DMS79 treated with DMSO at 0.1 percent for 48 hours (cell line): ENCODE data around the gene RNF141.

Experiments
- DNase-seq: peaks from one replicate; lab custom pipeline; 2025; lab: John Stamatoyannopoulos, UW

Gene RNF141, protein sequence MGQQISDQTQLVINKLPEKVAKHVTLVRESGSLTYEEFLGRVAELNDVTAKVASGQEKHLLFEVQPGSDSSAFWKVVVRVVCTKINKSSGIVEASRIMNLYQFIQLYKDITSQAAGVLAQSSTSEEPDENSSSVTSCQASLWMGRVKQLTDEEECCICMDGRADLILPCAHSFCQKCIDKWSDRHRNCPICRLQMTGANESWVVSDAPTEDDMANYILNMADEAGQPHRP

GRCh38 chr11:10540915-10541560 lies at the start of gene RNF141:
Gene RNF141, minus strand, starts transcription at chr11:10541187. Its CDS starts 7,029 bp downstream, at chr11:10534158.
- peak; percentile 95 for DNase-seq

DNA sequence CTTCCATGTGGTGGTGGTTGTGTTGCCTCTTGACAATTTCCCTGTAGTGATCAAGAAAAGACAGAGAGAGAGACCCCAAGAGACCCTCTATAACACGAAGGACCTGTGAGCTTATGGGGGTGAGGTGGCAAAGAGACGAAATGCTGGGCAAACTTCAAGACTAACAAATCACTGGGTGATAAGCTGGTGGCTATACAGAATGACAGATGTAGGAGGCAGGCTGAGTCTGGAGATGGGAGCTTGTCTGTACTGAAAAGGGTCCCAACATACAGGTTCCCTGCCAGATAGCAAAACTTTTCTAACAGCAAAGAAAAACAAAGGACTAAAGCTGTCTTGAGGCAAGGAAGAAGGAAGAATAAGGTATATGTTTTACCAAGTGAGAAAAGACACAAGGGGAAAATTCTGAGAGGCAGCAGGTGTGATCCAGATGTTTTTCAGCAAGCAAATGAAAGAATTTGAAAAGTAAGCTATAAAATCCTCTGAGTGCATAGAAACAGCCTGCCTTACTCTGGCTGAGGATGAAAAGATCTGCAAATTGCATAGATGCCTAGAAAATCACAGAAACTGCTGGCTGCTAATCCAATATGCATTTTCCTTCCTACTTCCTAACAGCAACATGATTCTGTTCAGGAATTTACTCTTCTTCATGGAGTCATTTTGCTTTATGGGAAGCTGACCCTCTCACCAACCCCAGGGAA lies 49.4 kb upstream of the RNF141 start:
- no peak for DNase-seq

- DNase-seq, result no peak
Observed at GRCh38 chr11:10588904-10589303, 47.9 kb upstream of the RNF141 start.

DNA sequence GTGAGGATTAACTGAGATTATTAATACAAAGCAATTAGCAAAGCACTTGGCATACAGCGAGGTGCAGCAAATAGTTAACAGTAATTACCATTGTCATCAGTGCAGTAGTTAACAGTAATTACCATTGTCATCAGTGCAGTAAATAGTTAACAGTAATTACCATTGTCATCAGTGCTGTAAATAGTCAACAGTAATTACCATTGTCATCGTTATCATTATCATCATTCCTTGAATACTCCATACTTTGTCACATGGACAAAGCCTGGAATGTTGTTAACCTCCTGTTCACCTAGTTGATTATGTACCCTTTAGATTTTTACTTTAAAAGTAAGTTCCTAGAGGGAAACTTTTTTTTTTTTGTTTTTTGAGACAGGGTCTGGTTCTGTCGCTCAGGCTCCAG lies 47.0 kb upstream of the RNF141 start:
- no peak for DNase-seq

GRCh38 chr11:10587388-10587787 lies 46.4 kb upstream of the RNF141 start:
- no peak for DNase-seq

DNA sequence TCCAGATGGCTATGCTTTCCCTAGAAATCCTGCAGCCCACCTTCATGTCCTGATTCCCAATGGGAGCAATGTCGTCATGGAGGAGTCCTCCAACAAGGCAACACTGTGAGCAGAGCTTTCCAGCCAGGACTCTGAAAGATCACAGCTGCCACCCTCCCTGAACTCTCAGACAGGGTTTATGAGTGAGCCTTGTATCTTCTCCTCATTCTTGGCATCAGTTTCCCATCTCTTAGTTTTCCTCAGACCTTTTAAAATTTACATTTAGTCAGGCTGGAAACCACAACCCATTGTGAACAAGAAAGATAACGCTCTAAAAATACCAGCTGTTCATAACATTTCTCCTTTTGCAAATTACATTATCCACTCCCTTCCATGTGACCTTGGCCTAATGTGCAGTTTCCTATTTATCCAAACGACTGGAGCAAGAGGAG lies 43.1 kb upstream of the RNF141 start:
- DNase-seq, result no peak

DNA sequence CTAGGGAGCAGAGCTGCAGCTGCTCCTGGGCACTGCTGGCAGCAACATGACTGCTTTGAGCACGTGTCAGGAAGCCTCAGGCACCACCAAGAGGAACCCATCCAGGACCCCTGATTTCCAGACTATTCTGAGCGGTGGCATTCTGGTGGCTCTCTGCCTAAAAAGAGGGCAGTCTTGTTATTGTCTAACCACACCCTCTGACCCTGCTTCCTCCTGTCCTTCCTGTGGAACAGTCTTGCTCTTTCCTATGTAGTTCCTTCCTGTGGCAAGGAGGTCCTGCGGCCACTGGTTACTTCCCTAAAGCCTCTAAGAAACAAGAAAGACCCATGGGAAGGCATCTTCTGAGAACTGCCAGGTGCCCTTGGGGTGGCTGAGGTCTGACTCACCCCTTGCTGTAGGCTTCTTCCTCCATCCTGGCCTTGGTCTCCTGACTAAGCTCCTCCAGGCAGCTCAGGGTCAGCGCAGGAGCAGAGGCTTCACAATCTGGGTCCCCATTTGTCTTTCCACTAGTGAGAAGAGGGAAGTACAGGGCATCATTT lies 40.6 kb upstream of the RNF141 start:
- no peak for DNase-seq

DNA sequence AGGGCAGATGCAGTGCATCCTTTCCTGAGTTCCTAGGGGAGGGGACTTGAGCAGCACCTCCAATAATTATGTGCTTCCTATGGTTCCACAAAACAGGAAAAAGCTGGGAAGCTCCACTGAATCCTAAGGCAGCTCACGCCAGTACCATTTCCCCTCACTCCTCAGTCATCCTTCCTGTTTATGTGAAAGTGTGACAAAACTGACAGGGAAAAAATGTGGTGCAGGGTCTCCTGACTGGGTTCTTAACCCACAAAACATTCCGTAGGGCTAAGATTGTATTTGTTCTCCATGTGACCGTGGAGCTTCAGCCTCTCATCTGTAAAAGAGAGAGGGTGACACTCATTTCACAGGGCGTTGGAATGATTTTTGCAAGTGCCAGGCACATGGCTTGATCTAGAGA lies 39.6 kb upstream of the RNF141 start:
- no peak for DNase-seq

DNA sequence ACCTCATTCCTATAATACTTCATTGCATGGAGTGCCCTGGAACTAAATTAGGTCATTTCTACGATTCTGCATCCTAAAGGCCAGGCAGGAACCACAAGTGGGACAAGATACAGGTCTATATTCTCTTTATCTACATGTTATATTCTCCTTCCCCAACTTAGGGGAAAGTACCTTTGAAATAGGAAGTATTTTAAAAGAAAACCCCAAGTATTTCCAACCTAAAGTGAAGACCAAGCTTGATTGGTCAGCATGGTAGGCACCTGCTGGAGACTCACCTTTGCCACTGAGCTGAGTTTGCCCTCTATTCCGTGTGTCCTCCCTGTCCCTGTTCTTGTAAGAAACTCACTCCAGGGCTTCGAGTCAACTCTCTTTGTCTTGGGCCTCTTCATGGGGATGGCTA lies 38.7 kb upstream of the RNF141 start:
- DNase-seq, result no peak

- DNase-seq, result no peak
Observed at GRCh38 chr11:10576035-10576398, 35.0 kb upstream of the RNF141 start.

DNA sequence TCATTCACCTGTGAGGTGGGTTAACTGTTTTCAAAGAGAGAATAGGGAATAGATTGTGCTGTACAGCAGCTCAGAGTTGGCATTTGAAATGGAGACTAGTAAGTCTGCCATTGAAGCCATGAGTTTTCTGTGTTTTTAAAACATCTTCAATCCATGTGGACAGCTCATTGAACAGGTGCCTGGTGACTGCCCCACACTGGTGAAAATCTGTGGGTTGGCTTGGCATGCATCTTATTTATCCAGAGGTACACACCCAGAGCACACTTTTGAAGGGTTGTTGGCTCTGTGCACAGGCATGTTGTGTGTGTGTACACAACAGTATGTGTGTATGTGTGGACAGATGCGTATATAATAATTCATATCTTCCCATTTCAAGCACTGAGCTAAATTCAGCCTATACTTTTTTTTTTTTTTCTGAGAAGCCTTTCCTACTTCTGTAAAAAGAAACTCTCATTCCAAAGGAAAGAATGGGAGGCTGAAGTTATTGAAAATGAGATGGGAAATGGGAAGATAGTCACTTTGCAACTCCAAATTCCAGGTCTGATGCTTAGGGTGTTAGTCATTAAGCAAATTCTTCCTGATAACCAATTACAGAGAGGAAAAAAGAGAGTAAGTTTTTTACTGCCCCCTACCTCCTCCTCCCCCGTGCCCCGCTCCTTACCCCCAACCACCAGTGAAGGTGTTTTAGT lies 34.5 kb upstream of the RNF141 start:
- no peak for DNase-seq

- DNase-seq, result no peak
Observed at GRCh38 chr11:10573556-10573955, 32.6 kb upstream of the RNF141 start.

GRCh38 chr11:10573028-10573427 lies 32.0 kb upstream of the RNF141 start:
- no peak for DNase-seq

- DNase-seq, result no peak
Observed at GRCh38 chr11:10572533-10572932, 31.5 kb upstream of the RNF141 start.

GRCh38 chr11:10568486-10568941 lies 27.5 kb upstream of the RNF141 start, which contains the start of gene LYVE1:
Gene LYVE1, minus strand, starts transcription at chr11:10568665. Its CDS starts 133 bp downstream, at chr11:10568532.
- no peak for DNase-seq

- no peak for DNase-seq
Observed at GRCh38 chr11:10567446-10567845, 26.5 kb upstream of the RNF141 start.

DNA sequence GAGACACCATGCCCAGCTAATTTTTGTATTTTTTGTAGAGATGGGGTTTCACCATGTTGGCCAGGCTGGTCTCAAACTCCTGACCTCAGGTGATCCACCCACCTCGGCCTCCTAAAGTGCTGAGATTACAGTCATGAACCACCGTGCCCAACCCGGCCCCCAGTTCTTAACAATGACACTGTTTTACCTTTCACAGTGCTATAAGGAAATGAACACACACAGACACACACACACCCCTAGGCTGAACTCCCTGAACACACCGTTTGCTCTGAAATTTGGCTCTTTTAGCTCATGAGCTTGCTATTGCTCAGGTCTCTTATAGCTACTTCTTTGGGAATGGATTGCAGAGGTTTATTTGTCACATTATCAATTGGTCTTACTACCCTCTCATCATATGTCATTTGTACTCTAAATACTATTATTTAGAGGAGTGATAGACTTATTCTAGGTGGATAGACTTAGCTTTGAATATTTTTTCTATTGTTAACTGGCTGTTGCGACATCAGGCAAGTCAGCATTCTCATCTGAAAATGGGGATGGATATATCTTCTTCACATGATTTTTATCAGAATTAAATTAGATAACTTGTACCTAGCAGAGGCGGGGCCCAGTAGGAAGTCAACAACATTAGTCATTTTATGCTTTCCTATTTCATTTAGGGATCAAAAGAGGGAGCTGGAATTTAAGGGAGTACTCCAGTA lies 25.4 kb upstream of the RNF141 start:
- DNase-seq, result no peak

DNA sequence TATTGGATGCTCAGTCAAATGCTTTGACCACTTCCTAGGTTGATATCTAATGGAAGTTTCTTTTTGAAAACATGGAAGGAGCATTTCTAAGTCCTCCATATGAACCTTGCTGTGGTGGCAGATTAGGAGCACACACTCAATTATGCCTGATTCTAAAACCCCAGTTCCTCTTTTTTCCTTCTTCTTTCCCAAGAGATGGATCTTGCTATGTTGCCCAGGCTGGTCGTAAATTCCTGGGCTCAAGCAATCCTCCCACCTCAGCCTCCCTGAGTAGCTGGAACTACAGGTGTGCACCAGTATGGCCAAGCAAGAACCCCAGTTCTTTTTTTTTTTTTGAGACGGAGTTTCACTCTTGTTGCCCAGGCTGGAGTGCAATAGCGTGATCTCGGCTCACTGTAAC lies 24.5 kb upstream of the RNF141 start:
- no peak for DNase-seq

- no peak for DNase-seq
Observed at GRCh38 chr11:10564696-10565318, 23.8 kb upstream of the RNF141 start.

DNA sequence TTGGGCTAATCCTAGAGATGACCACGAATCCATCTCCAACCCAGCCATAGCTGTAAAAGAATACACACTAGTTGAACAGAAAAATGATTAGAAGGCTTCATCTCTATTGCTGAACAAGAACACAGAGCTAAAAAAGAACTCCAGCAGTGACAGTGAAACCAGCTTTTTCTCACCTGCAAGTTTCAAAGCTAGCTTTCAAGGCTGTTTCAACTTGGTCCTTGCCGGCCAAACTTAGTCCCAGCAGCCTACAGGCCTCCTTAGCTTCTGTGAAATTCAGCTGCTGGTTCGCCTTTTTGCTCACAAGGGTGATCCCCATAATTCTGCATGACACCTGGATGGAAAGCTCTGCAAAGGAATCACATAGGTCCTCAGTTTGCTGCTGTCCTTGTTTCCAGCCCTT lies 23.0 kb upstream of the RNF141 start:
- no peak for DNase-seq

DNA sequence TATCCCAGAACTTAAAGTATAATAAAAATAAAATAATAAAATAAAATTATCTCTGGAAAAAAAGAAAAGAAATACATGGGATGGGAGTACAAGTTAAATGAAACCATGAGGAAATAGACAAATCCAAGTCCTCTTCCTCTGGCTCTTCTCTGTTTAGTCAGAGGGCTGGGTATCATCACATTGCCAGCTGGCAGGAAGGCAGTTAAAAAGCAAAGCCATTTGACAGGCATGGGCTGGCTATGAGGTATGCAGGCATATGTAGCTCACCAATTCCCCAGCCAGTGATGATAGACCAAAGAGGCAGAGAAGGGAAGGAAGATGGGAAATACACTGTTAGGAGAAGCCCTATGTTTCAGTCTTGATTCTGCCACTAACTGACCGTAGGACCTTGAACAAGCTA lies 21.0 kb upstream of the RNF141 start:
- no peak for DNase-seq
